Caco-2 (cell line): Measurements from ENCODE around the gene UGT1A4. TPM values are rescaled to one million over a fixed set of nuclear protein-coding genes. Genes with fewer than 3 reads are reported as not detected.

Experiments
- BruUV-seq: library from RNA; stranded (reverse); fragments of 400-500 nt; replicated peaks from 2 replicates; lab custom pipeline; 2021; lab: Mats Ljungman, UMichigan
- CTCF ChIA-PET: fragments of 300-600 bp; sonication (Branson Sonifier 250); formaldehyde crosslinking; loops from one replicate; lab custom pipeline; 2022; ENCODE audit warnings: antibody characterized with exemption; lab: Charles Lee
- POLR2A ChIA-PET: fragments of 300-600 bp; sonication (Branson Sonifier 250); formaldehyde crosslinking; loops from one replicate; lab custom pipeline; 2022; ENCODE audit warnings: antibody characterized with exemption; lab: Charles Lee
- DNase-seq, 2 experiments: peaks; one replicate each; pipeline versions ENCODE4 v3.0.0 to v3.0.0-alpha.2; 2020 to 2022
- H3K27me3 ChIP-seq: replicated peaks from 2 replicates; pipeline ENCODE4 v1.6.0; 2011; ENCODE audit warnings: low read length; ENCODE audit not compliant: control insufficient read depth, insufficient read depth
- H3K36me3 ChIP-seq: 2 replicates; pipeline ENCODE4 v1.5.1; 2011; ENCODE audit warnings: low read length; ENCODE audit not compliant: control insufficient read depth, insufficient read depth
- H3K4me1 ChIP-seq: fragments of 250-450 bp; sonication (Bioruptor Pico); 2 replicates; pipeline ENCODE4 v1.5.1; 2020; ENCODE audit warnings: mild to moderate bottlenecking
- H3K4me3 ChIP-seq: 2 replicates; pipeline ENCODE4 v1.5.1; 2011; ENCODE audit warnings: low read depth, mild to moderate bottlenecking, control low read depth, low read length
- H3K9me3 ChIP-seq: fragments of 250-450 bp; sonication (Bioruptor Pico); 2 replicates; pipeline ENCODE4 v1.5.1; 2020; ENCODE audit warnings: mild to moderate bottlenecking, moderate library complexity
- H3K27ac Mint-ChIP-seq: one replicate; pipeline ENCODE4 v1.8.0; 2022; ENCODE audit warnings: mixed read lengths; ENCODE audit not compliant: unreplicated experiment
- H3K27me3 Mint-ChIP-seq: one replicate; pipeline ENCODE4 v1.8.0; 2022; ENCODE audit warnings: mixed read lengths; ENCODE audit not compliant: insufficient read depth, unreplicated experiment
- H3K36me3 Mint-ChIP-seq: one replicate; pipeline ENCODE4 v1.8.0; 2022; ENCODE audit warnings: mild to moderate bottlenecking, mixed read lengths; ENCODE audit not compliant: insufficient read depth, unreplicated experiment
- H3K4me1 Mint-ChIP-seq: one replicate; pipeline ENCODE4 v1.8.0; 2022; ENCODE audit warnings: low read depth, mixed read lengths; ENCODE audit not compliant: unreplicated experiment
- H3K4me3 Mint-ChIP-seq: one replicate; pipeline ENCODE4 v1.8.0; 2022; ENCODE audit warnings: mild to moderate bottlenecking, moderate library complexity, mixed read lengths; ENCODE audit not compliant: unreplicated experiment
- H3K9me3 Mint-ChIP-seq: one replicate; pipeline ENCODE4 v1.8.0; 2022; ENCODE audit warnings: mixed read lengths; ENCODE audit not compliant: unreplicated experiment
- CTCF ChIP-seq, 2 experiments: fragments of 200-600 bp in 1 of 2; IDR thresholded peaks; 1 replicate in 1 of 2; 2 replicates in 1 of 2; pipeline versions ENCODE4 v1.5.1 to v1.8.0; 2011 to 2022; ENCODE audit warnings: antibody characterized with exemption in 1 of 2, control low read depth in 1 of 2, inconsistent platforms in 1 of 2, low read depth in 1 of 2, low read length in 1 of 2, mild to moderate bottlenecking in 1 of 2, moderate library complexity in 1 of 2; ENCODE audit not compliant: insufficient read depth in 1 of 2, severe bottlenecking in 1 of 2, unreplicated experiment in 1 of 2
- intact Hi-C: fragments of 100-400 bp; cut with micrococcal nuclease; formaldehyde crosslinking; loops from one replicate; pipeline ENCODE4 v1.10.0; 2022; ENCODE audit not compliant: unreplicated experiment
- total RNA-seq: library from RNA; stranded (reverse); gene quantifications from 2 replicates; pipeline ENCODE4 v1.2.3, GENCODE V29; 2022

UGT1A4 gene
- total RNA-seq, 1 experiment from 2014 or later = 0.79 TPM

- no TSS peak for BruUV-seq
- CTCF ChIA-PET = no interaction called here
- no peak overlapping the region for H3K4me3 Mint-ChIP-seq
These were observed 81.2 kb downstream of the UGT1A4 start for GRCh38 chr2:233799716-233800115.

GRCh38 chr2:233800208-233800607 is 81.7 kb downstream of the UGT1A4 start:
- POLR2A ChIA-PET = no interaction called here

More at GRCh38 chr2:233799716-233800115, 81.2 kb downstream of the UGT1A4 start:
- Histone ChIP-seq H3K4me3 (no peak overlapping the region), H3K36me3 (no peaks in the 10 kb centered on the region), H3K27me3 (no peaks in the 10 kb centered on the region), H3K9me3 (no peaks in the 10 kb centered on the region), H3K4me1 (no peaks in the 10 kb centered on the region)
- Mint-ChIP-seq H3K4me1 (no peaks in the 10 kb centered on the region), H3K27ac (no peak overlapping the region), H3K9me3 (no peaks in the 10 kb centered on the region), H3K27me3 (no peaks in the 10 kb centered on the region), H3K36me3 (no peaks in the 10 kb centered on the region)
- no peak for TF ChIP-seq CTCF (IDR thresholded peaks at IDR 0.05; ENCODE audit: insufficient read depth in 1 of 2, low read depth in 1 of 2, low read length in 1 of 2, severe bottlenecking in 1 of 2, unreplicated experiment in 1 of 2)
- POLR2A ChIA-PET = no interaction called here
- intact Hi-C loops = no loop called here
- no peak for DNase-seq

GRCh38 chr2:233801357-233802131 is 83.0 kb downstream of the UGT1A4 start:
- no peaks in the 10 kb centered on the region for H3K9me3 Mint-ChIP-seq
- no TSS peak for BruUV-seq
- intact Hi-C loops = no loop called here

More at GRCh38 chr2:233800208-233800607, 81.7 kb downstream of the UGT1A4 start:
- H3K4me3 ChIP-seq = no peak overlapping the region
- intact Hi-C loops = no loop called here
- no peaks in the 10 kb centered on the region for H3K4me1 ChIP-seq
- CTCF ChIA-PET = no interaction called here
- Mint-ChIP-seq H3K4me3 (no peak overlapping the region), H3K4me1 (no peaks in the 10 kb centered on the region), H3K36me3 (no peaks in the 10 kb centered on the region), H3K9me3 (no peaks in the 10 kb centered on the region), H3K27ac (no peak overlapping the region), H3K27me3 (no peaks in the 10 kb centered on the region)
- H3K9me3 ChIP-seq = no peaks in the 10 kb centered on the region
- no peak for DNase-seq
- no TSS peak for BruUV-seq
- no peaks in the 10 kb centered on the region for H3K27me3 ChIP-seq
- H3K36me3 ChIP-seq = no peaks in the 10 kb centered on the region
- TF ChIP-seq CTCF (IDR thresholded peaks at IDR 0.05; ENCODE audit: insufficient read depth in 1 of 2, low read depth in 1 of 2, low read length in 1 of 2, severe bottlenecking in 1 of 2, unreplicated experiment in 1 of 2) = no peak

More at GRCh38 chr2:233801357-233802131, 83.0 kb downstream of the UGT1A4 start:
- H3K4me3 Mint-ChIP-seq = no peak overlapping the region
- Histone ChIP-seq H3K4me1 (no peaks in the 10 kb centered on the region), H3K27me3 (no peaks in the 10 kb centered on the region), H3K9me3 (no peaks in the 10 kb centered on the region), H3K36me3 (no peaks in the 10 kb centered on the region), H3K4me3 (no peak overlapping the region)
- no peak for TF ChIP-seq CTCF (IDR thresholded peaks at IDR 0.05; ENCODE audit: insufficient read depth in 1 of 2, low read depth in 1 of 2, low read length in 1 of 2, severe bottlenecking in 1 of 2, unreplicated experiment in 1 of 2)
- H3K27me3 Mint-ChIP-seq = no peaks in the 10 kb centered on the region
- ChIA-PET CTCF (no interaction called here), POLR2A (no interaction called here)
- DNase-seq = no peak
- H3K4me1 Mint-ChIP-seq = no peaks in the 10 kb centered on the region
- H3K27ac Mint-ChIP-seq = no peak overlapping the region
- H3K36me3 Mint-ChIP-seq = no peaks in the 10 kb centered on the region
